Measurements from ENCODE around the gene DOK5.

DNA sequence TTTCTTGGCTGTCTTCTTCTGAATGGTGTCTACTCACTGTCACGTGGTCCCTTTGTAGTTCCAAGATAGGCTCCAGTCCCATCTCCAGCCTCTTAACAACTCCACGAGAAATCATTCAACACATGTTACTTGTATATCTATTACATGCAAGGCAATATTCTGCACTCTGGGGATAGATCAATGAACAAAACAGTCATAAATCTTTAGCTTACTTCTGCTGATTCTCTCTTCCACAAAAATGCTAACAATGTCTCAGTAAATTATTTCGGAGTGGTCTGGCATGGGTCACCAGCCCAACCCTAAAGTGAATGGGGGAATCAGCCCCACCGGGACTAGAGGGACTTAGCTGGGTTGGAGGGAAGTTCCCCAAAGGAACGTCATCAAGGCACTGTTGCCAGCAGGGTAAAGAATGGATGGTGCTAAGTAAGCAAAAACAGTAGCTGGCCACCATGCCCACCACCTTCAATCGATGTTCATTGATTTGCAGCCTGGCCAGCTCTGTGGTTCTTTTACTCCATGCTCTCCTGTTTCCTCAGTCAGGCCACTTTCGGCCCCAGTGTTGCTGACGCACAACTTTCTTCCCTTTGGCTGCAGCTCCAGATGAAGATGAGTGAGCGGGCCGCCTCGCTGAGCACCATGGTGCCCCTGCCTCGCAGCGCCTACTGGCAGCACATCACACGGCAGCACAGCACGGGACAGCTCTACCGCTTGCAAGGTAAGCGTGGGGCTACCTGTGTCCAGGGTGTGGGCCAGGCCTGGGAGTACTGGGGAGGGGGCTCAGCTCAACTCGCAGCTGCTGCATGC is 167.7 kb downstream of the DOK5 start:
- TF ChIP-seq CTCF (conservative IDR thresholded peaks at IDR 0.05; ENCODE audit: low read length) (no peak), EZH2phosphoT487 (IDR thresholded peaks at IDR 0.05; ENCODE audit: borderline replicate concordance) (no peak)

Data from Loucy (cell line).